Trophoblast cell (in vitro differentiated cells and primary cell): ENCODE data around the gene URAD.

Experiments
- DNase-seq, 2 donors: peaks; one replicate each; pipeline ENCODE4 v3.0.0-alpha.2; 2016
- H2AFZ ChIP-seq: 2 replicates; pipeline ENCODE4 v1.6.1; 2013; ENCODE audit warnings: low read length, moderate library complexity, mild to moderate bottlenecking; ENCODE audit not compliant: insufficient read depth, poor library complexity
- H2AK5ac ChIP-seq: 2 replicates; pipeline ENCODE4 v1.6.1; 2013; ENCODE audit warnings: mild to moderate bottlenecking, low read length
- H2BK120ac ChIP-seq: 2 replicates; pipeline ENCODE4 v1.6.1; 2013; ENCODE audit warnings: low read length, mild to moderate bottlenecking, moderate library complexity; ENCODE audit not compliant: insufficient read depth, poor library complexity
- H2BK12ac ChIP-seq: 2 replicates; pipeline ENCODE4 v1.6.1; 2013; ENCODE audit warnings: mild to moderate bottlenecking, low read length, moderate library complexity
- H2BK5ac ChIP-seq: 2 replicates; pipeline ENCODE4 v1.6.1; 2013; ENCODE audit warnings: low read length, low read depth, moderate library complexity, mild to moderate bottlenecking; ENCODE audit not compliant: poor library complexity
- H3K14ac ChIP-seq: 2 replicates; pipeline ENCODE4 v1.6.1; 2013; ENCODE audit warnings: mild to moderate bottlenecking, low read length
- H3K18ac ChIP-seq: 2 replicates; pipeline ENCODE4 v1.6.1; 2013; ENCODE audit warnings: mild to moderate bottlenecking, low read length
- H3K23ac ChIP-seq: 2 replicates; pipeline ENCODE4 v1.6.1; 2013; ENCODE audit warnings: low read length
- H3K27ac ChIP-seq: 2 replicates; pipeline ENCODE4 v1.5.1; 2013; ENCODE audit warnings: low read depth, mild to moderate bottlenecking, inconsistent platforms, low read length, moderate library complexity
- H3K27me3 ChIP-seq: 2 replicates; pipeline ENCODE4 v1.6.1; 2013; ENCODE audit warnings: inconsistent platforms, mild to moderate bottlenecking, low read length, moderate library complexity; ENCODE audit not compliant: insufficient read depth
- H3K36me3 ChIP-seq, 2 experiments: 1 replicate in 1 of 2; 2 replicates in 1 of 2; pipeline ENCODE4 v1.6.1; 2013; ENCODE audit warnings: low read length in 2 of 2, mild to moderate bottlenecking in 2 of 2, moderate library complexity in 1 of 2; ENCODE audit not compliant: insufficient read depth in 2 of 2, control insufficient read depth in 1 of 2
- H3K4ac ChIP-seq: 2 replicates; pipeline ENCODE4 v1.6.1; 2013; ENCODE audit warnings: low read depth, mild to moderate bottlenecking, low read length, moderate library complexity
- H3K4me1 ChIP-seq, 2 experiments: 1 replicate in 1 of 2; 2 replicates in 1 of 2; pipeline ENCODE4 v1.6.1; 2013; ENCODE audit warnings: low read length in 2 of 2, mild to moderate bottlenecking in 2 of 2, moderate library complexity in 1 of 2; ENCODE audit not compliant: insufficient read depth in 2 of 2, control insufficient read depth in 1 of 2
- H3K4me2 ChIP-seq: 2 replicates; pipeline ENCODE4 v1.6.1; 2013; ENCODE audit warnings: inconsistent platforms, mild to moderate bottlenecking, low read length, moderate library complexity
- H3K4me3 ChIP-seq: 2 replicates; pipeline ENCODE4 v1.5.1; 2013; ENCODE audit warnings: mild to moderate bottlenecking, low read depth, low read length, inconsistent platforms
- H3K79me1 ChIP-seq: one replicate; pipeline ENCODE4 v1.6.1; 2013; ENCODE audit warnings: low read length
- H3K79me2 ChIP-seq: 2 replicates; pipeline ENCODE4 v1.6.1; 2013; ENCODE audit warnings: low read length, mild to moderate bottlenecking; ENCODE audit not compliant: control insufficient read depth, insufficient read depth, poor library complexity
- H3K9ac ChIP-seq: 2 replicates; pipeline ENCODE4 v1.6.1; 2013; ENCODE audit warnings: mild to moderate bottlenecking, low read length
- H3K9me3 ChIP-seq: 2 replicates; pipeline ENCODE4 v1.6.1; 2013; ENCODE audit warnings: low read depth, mild to moderate bottlenecking, control low read depth, inconsistent platforms, low read length; ENCODE audit not compliant: insufficient read depth
- H4K12ac ChIP-seq: 2 replicates; pipeline ENCODE4 v1.6.1; 2013; ENCODE audit warnings: low read depth, mild to moderate bottlenecking, low read length, moderate library complexity
- H4K8ac ChIP-seq: 2 replicates; pipeline ENCODE4 v1.6.1; 2013; ENCODE audit warnings: low read depth, mild to moderate bottlenecking, low read length, moderate library complexity
- H4K91ac ChIP-seq: one replicate; pipeline ENCODE4 v1.6.1; 2013; ENCODE audit warnings: low read depth, mild to moderate bottlenecking, low read length, moderate library complexity
- WGBS: extraction: QIAGEN DNeasy Blood & Tissue Kit; methylation state at CpG from one replicate; pipeline ENCODE4 v1.1.7; 2013; ENCODE audit warnings: missing lambda C conversion rate; ENCODE audit not compliant: insufficient read length, insufficient coverage; ENCODE audit errors: extremely low coverage; 5-methylcytosine and 5-hydroxymethylcytosine counted together

Gene URAD

GRCh38 chr13:27997904-27998522 lies 9.5 kb upstream of the URAD start:
- Histone ChIP-seq H3K4me1 (peaks cover 0 to 2% of the 10 kb centered on the region in 2 experiments), H3K4me3 (no peak overlapping the region), H3K27ac (no peak overlapping the region), H2BK120ac (no peak overlapping the region), H3K27me3 (no peaks in the 10 kb centered on the region), H2AK5ac (no peak overlapping the region), H3K14ac (no peak overlapping the region), H4K8ac (no peak overlapping the region), H3K4me2 (no peak overlapping the region), H4K12ac (no peak overlapping the region), H3K79me2 (no peaks in the 10 kb centered on the region), H3K23ac (no peak overlapping the region), H3K9ac (no peak overlapping the region), H3K36me3 (no peaks in the 10 kb centered on the region), H3K79me1 (no peaks in the 10 kb centered on the region), H2BK5ac (no peak overlapping the region), H2AFZ (no peak overlapping the region), H3K9me3 (peaks cover 2% of the 10 kb centered on the region), H3K18ac (no peak overlapping the region), H2BK12ac (no peak overlapping the region), H4K91ac (no peak overlapping the region), H3K4ac (no peak overlapping the region)
- WGBS = no CpG with 5 or more reads among the region's 7 CpGs
- DNase-seq = peak; percentile 24 to 37

GRCh38 chr13:27991881-27992280 lies 3.4 kb upstream of the URAD start:
- no peak overlapping the region for H3K4me2 ChIP-seq
- no peak overlapping the region for H3K4me3 ChIP-seq
- H2AK5ac ChIP-seq = no peak overlapping the region
- no CpG with 5 or more reads among the region's 6 CpGs for WGBS
- no peak overlapping the region for H2BK5ac ChIP-seq
- no peak overlapping the region for H3K18ac ChIP-seq
- H3K23ac ChIP-seq = no peak overlapping the region
- no peak overlapping the region for H4K91ac ChIP-seq
- H3K14ac ChIP-seq = no peak overlapping the region
- no peak overlapping the region for H2BK12ac ChIP-seq
- H3K9me3 ChIP-seq = peaks cover 2% of the 10 kb centered on the region
- H4K12ac ChIP-seq = no peak overlapping the region
- no peak overlapping the region for H2AFZ ChIP-seq
- H3K79me2 ChIP-seq = no peaks in the 10 kb centered on the region
- no peak for DNase-seq
- H2BK120ac ChIP-seq = no peak overlapping the region
- no peaks in the 10 kb centered on the region for H3K27me3 ChIP-seq
- no peaks in the 10 kb centered on the region for H3K36me3 ChIP-seq
- H3K4ac ChIP-seq = no peak overlapping the region
- no peaks in the 10 kb centered on the region for H3K4me1 ChIP-seq
- no peak overlapping the region for H4K8ac ChIP-seq
- H3K79me1 ChIP-seq = no peaks in the 10 kb centered on the region
- no peak overlapping the region for H3K27ac ChIP-seq
- no peak overlapping the region for H3K9ac ChIP-seq

DNA sequence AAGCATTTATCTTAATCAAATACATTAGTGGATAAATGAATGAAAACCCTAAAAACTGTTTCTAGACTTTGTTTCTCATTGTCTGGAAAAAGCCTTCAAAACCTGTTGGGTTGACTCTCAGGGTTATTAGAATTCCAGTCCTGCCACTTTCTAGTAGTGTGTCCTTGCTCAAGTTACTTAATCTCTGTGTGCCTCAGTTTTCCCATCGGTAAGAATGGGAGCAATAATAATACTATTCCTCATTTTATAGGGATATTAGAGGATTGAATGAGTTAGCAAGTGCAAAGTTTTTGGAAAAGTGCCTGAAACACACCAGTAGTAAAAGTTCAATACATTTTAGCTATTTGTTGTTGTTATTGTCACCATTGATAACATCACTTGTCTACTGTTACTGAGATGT lies 2.9 kb downstream of the URAD start:
- H3K9ac ChIP-seq = no peak overlapping the region
- no CpG with 5 or more reads among the region's 1 CpG for WGBS
- no peak overlapping the region for H3K4me2 ChIP-seq
- DNase-seq = no peak
- H3K18ac ChIP-seq = no peak overlapping the region
- H3K36me3 ChIP-seq = no peaks in the 10 kb centered on the region
- H2BK120ac ChIP-seq = no peak overlapping the region
- H3K23ac ChIP-seq = no peak overlapping the region
- no peak overlapping the region for H2BK5ac ChIP-seq
- H3K4me3 ChIP-seq = no peak overlapping the region
- no peak overlapping the region for H4K12ac ChIP-seq
- no peak overlapping the region for H3K27ac ChIP-seq
- H4K91ac ChIP-seq = no peak overlapping the region
- no peak overlapping the region for H3K4ac ChIP-seq
- H3K79me1 ChIP-seq = no peaks in the 10 kb centered on the region
- H3K27me3 ChIP-seq = peaks cover 22% of the 10 kb centered on the region
- no peaks in the 10 kb centered on the region for H3K9me3 ChIP-seq
- H2AK5ac ChIP-seq = no peak overlapping the region
- H3K14ac ChIP-seq = no peak overlapping the region
- no peak overlapping the region for H2AFZ ChIP-seq
- H4K8ac ChIP-seq = no peak overlapping the region
- no peaks in the 10 kb centered on the region for H3K79me2 ChIP-seq
- H3K4me1 ChIP-seq = no peaks in the 10 kb centered on the region
- no peak overlapping the region for H2BK12ac ChIP-seq

DNA sequence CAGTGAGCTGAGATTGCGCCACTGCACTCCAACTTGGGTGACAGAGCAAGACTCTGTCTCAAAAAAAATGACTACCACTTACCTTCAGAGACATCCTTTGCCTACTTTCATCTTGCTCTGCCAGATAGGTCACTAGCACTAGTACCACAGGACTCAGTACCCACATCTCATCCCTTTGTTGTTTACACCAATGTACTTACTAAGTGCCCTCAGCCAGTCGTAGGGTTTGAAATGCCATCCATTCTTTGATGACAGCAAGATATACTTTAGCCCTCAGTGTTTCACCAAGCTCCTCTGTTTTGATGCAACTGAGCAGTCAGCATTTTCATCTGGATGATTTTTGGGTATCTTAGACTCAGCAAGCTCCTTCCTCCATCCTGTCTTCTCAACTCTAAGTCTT lies 6.1 kb downstream of the URAD start:
- H3K4me2 ChIP-seq = no peak overlapping the region
- H2AFZ ChIP-seq = no peak overlapping the region
- H2BK12ac ChIP-seq = no peak overlapping the region
- H3K27me3 ChIP-seq = peaks cover 54% of the 10 kb centered on the region
- H3K14ac ChIP-seq = no peak overlapping the region
- no peak overlapping the region for H2BK120ac ChIP-seq
- H3K79me2 ChIP-seq = no peaks in the 10 kb centered on the region
- H3K9me3 ChIP-seq = peaks cover 5% of the 10 kb centered on the region
- H3K23ac ChIP-seq = no peak overlapping the region
- H2AK5ac ChIP-seq = no peak overlapping the region
- no peak overlapping the region for H4K91ac ChIP-seq
- peak in 1 of 2 donors; percentile 54 for DNase-seq
- no peak overlapping the region for H4K12ac ChIP-seq
- H3K4ac ChIP-seq = no peak overlapping the region
- no peaks in the 10 kb centered on the region for H3K36me3 ChIP-seq
- no CpG with 5 or more reads among the region's 2 CpGs for WGBS
- H4K8ac ChIP-seq = no peak overlapping the region
- no peak overlapping the region for H3K18ac ChIP-seq
- H3K79me1 ChIP-seq = no peaks in the 10 kb centered on the region
- H3K27ac ChIP-seq = no peak overlapping the region
- H3K9ac ChIP-seq = no peak overlapping the region
- no peak overlapping the region for H2BK5ac ChIP-seq
- H3K4me1 ChIP-seq = peaks cover 3 to 6% of the 10 kb centered on the region in 2 experiments
- no peak overlapping the region for H3K4me3 ChIP-seq
